ENCODE data around the gene HS3ST6. TPM values are rescaled to one million over a fixed set of nuclear protein-coding genes. Genes with fewer than 3 reads are reported as not detected.
"Not testable (repeated sequence)": the region's sequence is repeated elsewhere in the genome, so short reads cannot be mapped to it uniquely, and the experiment has no call there.

Gene HS3ST6
- total RNA-seq, 1 experiment from 2014 or later, result not detected

DNA sequence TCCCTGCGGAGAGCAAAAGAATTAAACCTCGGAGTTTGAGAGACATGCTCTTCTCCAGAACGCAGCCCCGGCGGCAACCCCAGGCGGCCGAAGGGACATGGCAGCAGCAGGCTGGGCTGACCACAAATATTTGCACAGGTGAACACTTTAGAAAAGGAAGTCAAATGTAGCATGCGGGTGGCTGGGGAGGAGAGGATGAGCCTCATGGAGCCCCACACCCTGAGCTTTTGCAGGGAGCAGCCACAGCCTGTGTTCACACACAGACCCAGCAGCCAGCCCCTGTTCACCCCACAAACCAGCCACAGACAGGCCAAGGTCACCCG, 17.8 kb downstream of the HS3ST6 start:
- H3K4me1 ChIP-seq (replicated peaks), result no peaks in the 10 kb centered on the region
- H3K9me3 ChIP-seq (replicated peaks), result no peaks in the 10 kb centered on the region
- no peaks in the 10 kb centered on the region for H3K36me3 ChIP-seq
- no peak overlapping the region for H3K4me3 ChIP-seq
- peaks cover 64% of the 10 kb centered on the region for H3K27me3 ChIP-seq (replicated peaks)
- H3K27ac ChIP-seq, result no peak overlapping the region
- no peak for DNase-seq (ENCODE audit: low read depth in 1 of 2, low spot score in 2 of 2)

DNA sequence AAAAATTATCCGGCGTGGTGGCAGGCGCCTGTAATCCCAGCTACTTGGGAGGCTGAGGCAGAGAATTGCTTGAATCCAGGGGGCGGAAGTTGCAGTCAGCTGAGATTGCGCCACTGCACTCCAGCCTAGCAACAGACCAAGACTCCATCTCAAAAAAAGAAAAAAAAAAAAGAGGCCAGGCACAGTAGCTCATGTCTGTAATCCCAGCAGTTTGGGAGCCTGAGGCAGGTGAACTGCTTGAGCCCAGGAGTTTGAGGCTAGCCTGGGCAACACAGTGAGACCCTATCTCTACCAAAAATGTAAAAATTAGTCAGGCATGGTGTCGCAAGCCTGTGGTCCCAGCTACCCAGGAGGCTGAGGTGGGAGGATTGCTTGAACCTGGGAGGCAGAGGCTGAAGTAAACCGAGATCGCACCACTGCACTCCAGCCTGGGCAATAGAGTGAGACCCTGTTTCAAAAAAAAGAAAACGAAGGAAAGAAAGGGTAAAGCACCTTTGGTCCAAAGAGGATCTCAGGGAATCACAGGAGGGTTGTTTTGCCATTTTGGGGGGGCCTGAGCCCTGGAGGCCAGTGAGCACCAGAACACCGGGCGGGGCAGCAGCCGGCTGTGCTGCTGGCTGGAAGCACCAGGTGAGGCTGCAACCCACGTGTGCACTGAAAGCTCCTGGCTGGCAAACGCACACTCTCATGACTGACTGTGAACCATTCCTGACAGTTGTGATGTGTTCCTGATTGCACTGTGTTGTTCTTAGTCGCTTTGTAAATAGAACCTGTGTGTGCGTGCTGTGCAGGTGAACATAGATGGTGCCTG, 18.4 kb downstream of the HS3ST6 start:
- no peaks in the 10 kb centered on the region for H3K36me3 ChIP-seq
- no peaks in the 10 kb centered on the region for H3K4me1 ChIP-seq (replicated peaks)
- DNase-seq (ENCODE audit: low read depth in 1 of 2, low spot score in 2 of 2), result no peak
- no peaks in the 10 kb centered on the region for H3K9me3 ChIP-seq (replicated peaks)
- peaks cover 59% of the 10 kb centered on the region for H3K27me3 ChIP-seq (replicated peaks)
- H3K4me3 ChIP-seq, result no peak overlapping the region
- no peak overlapping the region for H3K27ac ChIP-seq

DNA sequence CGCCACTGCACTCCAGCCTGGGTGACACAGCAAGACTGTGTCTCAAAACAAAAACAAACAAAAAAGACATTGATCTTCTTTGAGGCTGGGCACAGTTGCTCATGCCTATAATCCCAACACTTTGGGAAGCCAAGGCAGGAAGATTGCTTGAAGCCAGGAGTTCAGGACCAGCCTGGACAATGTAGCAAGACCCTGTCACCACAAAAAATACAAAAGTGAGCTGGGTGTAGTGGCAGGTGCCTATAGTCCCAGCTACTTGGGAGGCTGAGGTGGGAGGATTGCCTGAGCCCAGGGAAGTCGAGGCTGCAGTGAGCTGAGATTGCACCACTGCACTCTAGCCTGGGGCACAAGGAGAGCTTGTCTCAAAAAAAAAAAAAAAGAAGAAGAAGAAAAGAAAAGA, 20.5 kb downstream of the HS3ST6 start:
- peaks cover 45% of the 10 kb centered on the region for H3K27me3 ChIP-seq (replicated peaks)
- not testable (repeated sequence) for H3K4me1 ChIP-seq (replicated peaks); H3K4me3 ChIP-seq; H3K27ac ChIP-seq; H3K9me3 ChIP-seq (replicated peaks); H3K36me3 ChIP-seq; DNase-seq (ENCODE audit: low read depth in 1 of 2, low spot score in 2 of 2)

DNA sequence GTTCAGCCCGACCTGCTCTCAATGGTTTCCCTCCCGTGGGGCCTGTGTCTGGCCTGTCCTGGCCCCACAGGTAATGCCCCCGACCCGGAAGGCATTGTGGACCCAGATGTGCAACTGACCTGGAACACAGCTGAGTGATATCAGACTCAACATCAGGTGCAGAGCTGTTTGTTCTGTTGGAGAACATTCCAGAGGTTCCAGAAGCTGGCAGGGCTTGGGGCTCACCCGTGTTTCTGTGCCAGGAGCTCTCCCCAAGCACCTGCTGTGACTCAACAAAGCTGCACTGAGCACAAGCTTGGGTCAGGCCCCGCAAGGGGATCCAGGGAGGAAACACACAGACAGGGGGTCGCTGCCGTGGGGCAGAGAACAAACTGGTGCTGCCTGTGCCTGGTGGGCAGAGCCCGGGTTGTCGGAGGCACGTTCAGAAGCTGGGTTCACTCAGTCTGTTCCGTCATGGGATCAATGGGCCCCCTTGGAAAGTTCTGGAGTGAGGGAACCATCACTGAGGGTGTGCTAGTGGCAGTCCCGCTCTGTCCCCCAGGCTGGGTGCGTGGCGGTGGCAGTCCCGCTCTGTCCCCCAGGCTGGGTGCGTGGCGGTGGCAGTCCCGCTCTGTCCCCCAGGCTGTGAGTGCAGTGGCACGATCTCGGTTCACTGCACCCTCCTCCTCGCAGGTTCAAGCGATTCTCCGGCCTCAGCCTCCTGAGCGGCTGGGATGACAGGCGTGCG, 22.1 kb downstream of the HS3ST6 start:
- Histone ChIP-seq H3K9me3 (replicated peaks) (no peaks in the 10 kb centered on the region), H3K27me3 (replicated peaks) (peaks cover 51% of the 10 kb centered on the region), H3K27ac (no peak overlapping the region), H3K4me1 (replicated peaks) (no peaks in the 10 kb centered on the region), H3K4me3 (no peak overlapping the region), H3K36me3 (no peaks in the 10 kb centered on the region)
- no peak for DNase-seq (ENCODE audit: low read depth in 1 of 2, low spot score in 2 of 2)

DNA sequence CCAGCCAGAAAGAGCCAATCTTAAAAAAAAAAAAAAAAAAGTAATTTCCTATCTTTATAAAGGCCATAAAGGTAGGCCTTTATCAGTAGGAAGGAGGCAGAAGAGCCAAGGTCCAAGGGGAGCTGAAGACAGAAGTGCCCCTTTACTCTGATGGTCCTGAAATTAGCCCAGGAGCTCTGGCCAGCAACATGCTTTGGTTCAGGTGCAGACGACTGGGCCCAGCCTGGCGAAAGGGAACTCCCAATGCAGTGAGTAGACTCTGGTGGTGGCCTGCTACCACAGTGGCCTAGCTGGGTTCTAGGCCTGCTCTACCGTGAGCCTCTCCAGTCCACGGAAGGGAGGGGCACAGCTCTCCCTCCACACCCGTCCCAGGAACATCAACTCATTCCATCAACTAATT, 23.1 kb downstream of the HS3ST6 start:
- Histone ChIP-seq H3K9me3 (replicated peaks) (no peaks in the 10 kb centered on the region), H3K27ac (no peak overlapping the region), H3K27me3 (replicated peaks) (peaks cover 58% of the 10 kb centered on the region), H3K4me3 (no peak overlapping the region), H3K4me1 (replicated peaks) (no peaks in the 10 kb centered on the region), H3K36me3 (no peaks in the 10 kb centered on the region)
- DNase-seq (ENCODE audit: low read depth in 1 of 2, low spot score in 2 of 2), result no peak

DNA sequence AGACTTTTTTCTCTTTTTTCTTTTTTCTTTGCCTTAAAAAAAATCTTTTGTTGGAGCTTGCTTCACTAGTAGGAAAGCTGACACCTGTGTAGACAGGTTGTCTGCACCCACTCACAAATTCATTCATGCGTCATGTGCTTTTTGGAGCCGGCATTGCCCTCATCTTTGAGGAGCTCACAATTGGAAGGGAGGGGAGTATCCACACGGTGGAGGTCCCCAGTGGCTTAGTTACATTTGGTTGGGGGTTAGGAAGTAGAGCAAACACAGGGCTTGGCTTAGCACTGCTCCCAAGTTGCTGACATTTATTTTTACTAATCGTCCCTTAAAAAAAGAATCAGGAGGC, 27.5 kb downstream of the HS3ST6 start:
- H3K4me3 ChIP-seq, result no peak overlapping the region
- no peak overlapping the region for H3K27ac ChIP-seq
- no peaks in the 10 kb centered on the region for H3K36me3 ChIP-seq
- H3K27me3 ChIP-seq (replicated peaks), result peaks cover 47% of the 10 kb centered on the region
- DNase-seq (ENCODE audit: low read depth in 1 of 2, low spot score in 2 of 2), result no peak
- no peaks in the 10 kb centered on the region for H3K9me3 ChIP-seq (replicated peaks)
- H3K4me1 ChIP-seq (replicated peaks), result no peaks in the 10 kb centered on the region

DNA sequence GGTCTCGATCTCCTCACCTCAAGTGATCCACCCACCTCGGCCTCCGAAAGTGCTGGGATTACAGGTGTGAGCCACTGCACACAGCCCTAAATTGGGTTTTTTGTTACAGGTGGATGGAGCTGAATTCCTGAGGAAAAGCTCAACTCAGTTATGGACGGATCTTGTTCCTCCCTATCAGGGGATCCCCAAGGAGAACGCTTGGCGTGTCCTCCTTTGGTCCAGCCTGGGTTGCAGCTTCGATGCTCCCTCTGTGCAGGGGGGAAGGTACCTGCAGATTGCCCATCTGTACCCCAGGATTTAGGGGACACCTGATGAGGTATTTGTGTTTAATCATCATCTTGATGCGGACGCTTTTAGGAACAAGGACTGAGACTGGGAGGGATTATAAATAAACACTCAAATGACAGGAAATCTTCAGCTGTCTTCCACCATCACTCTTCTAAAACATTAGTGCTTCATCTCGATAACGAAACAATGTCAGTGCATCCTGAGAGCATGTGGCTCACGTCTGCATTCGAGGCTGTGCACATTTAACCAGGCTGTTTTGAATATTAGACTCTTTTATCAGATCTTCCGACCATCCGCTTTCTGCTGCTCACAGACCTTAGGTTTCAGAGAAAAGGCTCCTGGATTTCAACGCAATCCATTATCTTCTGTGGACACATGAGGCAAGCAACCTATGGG, 28.0 kb downstream of the HS3ST6 start:
- no peaks in the 10 kb centered on the region for H3K36me3 ChIP-seq
- H3K9me3 ChIP-seq (replicated peaks), result no peaks in the 10 kb centered on the region
- no peak overlapping the region for H3K4me3 ChIP-seq
- no peak for DNase-seq (ENCODE audit: low read depth in 1 of 2, low spot score in 2 of 2)
- no peaks in the 10 kb centered on the region for H3K4me1 ChIP-seq (replicated peaks)
- H3K27ac ChIP-seq, result no peak overlapping the region
- H3K27me3 ChIP-seq (replicated peaks), result peaks cover 47% of the 10 kb centered on the region

DNA sequence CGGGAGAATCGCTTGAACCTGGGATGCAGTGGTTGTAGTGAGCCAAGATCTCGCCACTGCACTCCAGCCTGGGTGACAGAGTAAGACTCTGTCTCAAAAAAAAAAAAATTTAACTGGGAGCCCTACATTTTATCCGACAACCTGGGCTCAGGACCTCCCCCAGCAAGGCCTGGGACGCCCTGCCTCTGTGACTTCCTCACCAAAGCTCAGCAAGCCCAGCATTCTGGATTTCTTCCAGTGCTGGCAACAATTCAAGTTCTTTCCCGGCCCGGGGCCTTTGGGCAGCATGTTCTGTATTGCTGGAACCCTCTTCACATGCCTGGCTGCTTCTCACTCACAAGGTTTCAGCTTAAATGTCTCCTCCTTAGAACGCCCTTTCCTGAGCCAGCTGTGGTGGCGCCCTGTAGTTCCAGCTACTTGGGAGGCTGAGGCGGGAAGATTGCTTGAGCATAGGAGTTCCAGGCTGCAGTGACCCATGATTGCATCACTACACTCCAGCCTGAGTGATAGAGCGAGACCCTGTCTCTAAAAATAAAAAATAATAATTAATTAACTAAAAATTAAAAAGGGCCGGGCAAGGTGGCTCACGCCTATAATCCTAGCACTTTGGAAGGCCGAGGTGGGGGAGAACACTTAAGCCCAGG, 30.4 kb downstream of the HS3ST6 start:
- DNase-seq (ENCODE audit: low read depth in 1 of 2, low spot score in 2 of 2), result no peak
- Histone ChIP-seq H3K27me3 (replicated peaks) (peaks cover 59% of the 10 kb centered on the region), H3K4me1 (replicated peaks) (no peaks in the 10 kb centered on the region), H3K27ac (no peak overlapping the region), H3K36me3 (no peaks in the 10 kb centered on the region), H3K9me3 (replicated peaks) (no peaks in the 10 kb centered on the region), H3K4me3 (no peak overlapping the region)

DNA sequence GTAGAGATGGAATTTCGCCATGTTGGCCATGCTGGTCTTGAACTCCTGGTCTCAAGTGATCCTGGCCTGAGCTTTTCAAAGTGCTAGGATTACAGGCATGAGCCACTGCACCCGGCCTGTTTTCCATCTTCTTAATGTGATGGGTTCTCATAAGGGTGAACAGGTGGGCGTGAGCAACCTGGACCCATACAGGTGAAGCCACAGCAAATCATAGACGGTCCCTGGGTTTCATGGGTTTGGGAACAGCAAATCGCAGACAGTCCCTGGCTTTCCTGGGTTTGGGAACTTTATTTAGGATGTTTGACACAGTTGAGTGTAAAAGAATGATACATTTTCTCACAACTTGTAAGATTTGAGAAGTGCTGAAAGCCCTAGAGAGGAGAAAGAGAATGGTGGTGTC, 33.3 kb downstream of the HS3ST6 start:
- H3K4me3 ChIP-seq, result no peak overlapping the region
- H3K9me3 ChIP-seq (replicated peaks), result no peaks in the 10 kb centered on the region

DNA sequence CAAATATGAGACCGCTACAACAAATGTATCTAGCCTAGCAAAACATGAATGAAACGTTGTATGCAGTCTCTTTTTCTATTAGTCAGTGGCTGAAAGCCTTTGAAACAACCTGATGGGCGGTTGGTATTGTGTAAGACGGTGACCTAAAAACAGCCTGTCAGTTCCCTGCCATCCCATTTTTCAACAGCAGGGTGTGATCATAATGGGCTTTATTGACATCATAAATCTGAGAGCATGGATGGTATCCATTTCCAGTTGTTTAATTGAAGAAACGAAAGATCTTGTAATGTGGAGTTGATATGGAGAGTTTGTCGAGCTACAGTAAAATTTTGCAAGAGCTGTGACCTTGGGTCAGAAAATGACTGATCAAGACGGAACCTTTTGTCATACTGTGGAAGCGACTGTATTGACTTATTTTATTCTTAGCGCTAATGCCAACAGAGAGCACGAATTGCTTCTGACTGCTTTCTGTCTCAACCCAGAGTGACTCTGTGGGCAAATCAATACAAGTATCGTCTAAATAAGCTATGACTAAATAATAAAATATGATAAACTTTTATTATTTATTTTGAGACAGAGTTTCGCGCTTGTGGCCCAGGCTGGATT, 34.0 kb downstream of the HS3ST6 start:
- no peak for DNase-seq (ENCODE audit: low read depth in 1 of 2, low spot score in 2 of 2)

More for the DNA sequence above, 33.3 kb downstream of the HS3ST6 start:
- H3K27me3 ChIP-seq (replicated peaks), result peaks cover 48% of the 10 kb centered on the region
- DNase-seq (ENCODE audit: low read depth in 1 of 2, low spot score in 2 of 2), result no peak
- H3K4me1 ChIP-seq (replicated peaks), result no peaks in the 10 kb centered on the region
- H3K27ac ChIP-seq, result no peak overlapping the region
- H3K36me3 ChIP-seq, result no peaks in the 10 kb centered on the region

DNA sequence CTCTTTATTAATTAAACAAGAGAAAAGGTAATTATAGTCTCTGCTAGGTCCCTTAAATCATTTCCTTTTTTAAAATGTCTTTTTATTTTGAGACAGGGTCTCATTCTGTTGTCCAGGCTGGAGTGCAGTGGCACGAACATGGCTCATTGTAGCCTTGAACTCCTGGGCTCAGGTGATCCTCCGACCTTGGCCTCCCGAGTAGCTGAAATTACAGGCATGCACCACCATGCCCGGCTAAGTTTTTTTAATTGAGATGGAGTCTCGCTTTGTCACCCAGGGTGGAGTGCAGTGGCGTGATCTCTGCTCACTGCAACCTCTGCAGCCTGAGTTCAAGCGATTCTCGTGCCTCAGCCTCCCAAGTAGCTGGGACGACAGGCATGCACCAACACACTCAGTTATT, 37.0 kb downstream of the HS3ST6 start:
- DNase-seq (ENCODE audit: low read depth in 1 of 2, low spot score in 2 of 2); H3K27ac ChIP-seq; H3K4me1 ChIP-seq (replicated peaks); H3K36me3 ChIP-seq; H3K4me3 ChIP-seq; H3K9me3 ChIP-seq (replicated peaks): not testable (repeated sequence)
- H3K27me3 ChIP-seq (replicated peaks), result peaks cover 61% of the 10 kb centered on the region

More for the DNA sequence above, 34.0 kb downstream of the HS3ST6 start:
- H3K4me1 ChIP-seq (replicated peaks), result no peaks in the 10 kb centered on the region
- H3K27me3 ChIP-seq (replicated peaks), result peaks cover 49% of the 10 kb centered on the region
- H3K36me3 ChIP-seq, result no peaks in the 10 kb centered on the region
- no peak overlapping the region for H3K4me3 ChIP-seq
- H3K9me3 ChIP-seq (replicated peaks), result no peaks in the 10 kb centered on the region
- no peak overlapping the region for H3K27ac ChIP-seq

DNA sequence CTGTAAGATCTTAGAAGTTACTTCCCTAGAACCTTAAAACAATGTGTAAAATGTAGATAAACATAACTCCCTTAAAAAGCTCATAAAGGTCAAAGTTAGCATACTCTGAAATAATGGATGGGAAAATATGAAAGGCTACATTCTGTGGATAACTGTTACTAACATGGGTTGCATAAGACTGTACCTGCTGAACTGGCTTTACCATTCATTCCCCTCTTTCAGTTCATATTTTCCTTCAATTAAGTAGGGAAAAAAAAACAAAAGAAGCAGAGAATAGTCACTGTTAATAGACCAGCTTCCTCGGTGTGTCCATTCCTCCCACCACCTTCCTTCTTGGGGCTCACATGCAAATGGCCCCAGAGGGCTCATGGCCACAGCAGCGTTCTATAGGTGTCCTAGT, 38.7 kb downstream of the HS3ST6 start:
- no peaks in the 10 kb centered on the region for H3K4me1 ChIP-seq (replicated peaks)
- H3K9me3 ChIP-seq (replicated peaks), result no peaks in the 10 kb centered on the region
- DNase-seq (ENCODE audit: low read depth in 1 of 2, low spot score in 2 of 2), result no peak
- H3K27ac ChIP-seq, result no peak overlapping the region
- H3K4me3 ChIP-seq, result no peak overlapping the region
- H3K36me3 ChIP-seq, result no peaks in the 10 kb centered on the region
- peaks cover 70% of the 10 kb centered on the region for H3K27me3 ChIP-seq (replicated peaks)

DNA sequence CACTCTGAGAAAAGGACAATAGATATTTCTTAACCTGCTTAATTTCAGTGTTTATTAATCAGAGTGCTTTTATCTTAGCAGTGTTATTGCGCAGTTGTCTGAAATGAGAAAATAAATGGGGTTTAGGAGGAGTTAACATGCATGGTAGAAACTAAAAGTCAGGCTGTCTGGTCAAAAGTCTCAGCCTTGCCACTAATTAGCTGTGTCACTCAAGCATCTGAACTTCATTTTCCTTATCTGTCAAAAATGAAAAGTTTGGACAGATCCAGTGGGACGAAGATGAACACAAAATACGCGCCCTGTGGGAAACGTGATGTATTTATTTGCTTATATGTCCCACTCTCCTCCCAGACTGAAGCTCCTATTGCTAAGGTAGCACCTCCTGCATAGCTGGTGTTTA, 40.0 kb downstream of the HS3ST6 start:
- no peak for DNase-seq (ENCODE audit: low read depth in 1 of 2, low spot score in 2 of 2)
- no peak overlapping the region for H3K4me3 ChIP-seq
- no peaks in the 10 kb centered on the region for H3K9me3 ChIP-seq (replicated peaks)
- H3K27ac ChIP-seq, result no peak overlapping the region
- H3K4me1 ChIP-seq (replicated peaks), result no peaks in the 10 kb centered on the region
- H3K36me3 ChIP-seq, result no peaks in the 10 kb centered on the region
- H3K27me3 ChIP-seq (replicated peaks), result peaks cover 65% of the 10 kb centered on the region

All from SJSA1 (cell line).